ENCODE data around the gene OR2T33.

GRCh38 chr1:248324468-248324867 is 46.7 kb upstream of the OR2T33 start, which contains the start of gene OR2M7:
- TF ChIP-seq CTCF (IDR thresholded peaks at IDR 0.05; ENCODE audit: insufficient read depth, low read depth, low read length): no peak
- no peak for TF ChIP-seq EZH2 (IDR thresholded peaks at IDR 0.05; ENCODE audit: insufficient read depth, low read length)

Data from astrocyte (in vitro differentiated cells and primary cell).